NT2/D1 (cell line): ENCODE data around the gene SORL1.

Experiments
- YY1 ChIP-seq: IDR thresholded peaks from 2 replicates; pipeline ENCODE4 v1.6.1; 2011; ENCODE audit not compliant: insufficient read length, insufficient read depth
- ZNF274 ChIP-seq: IDR thresholded peaks from 2 replicates; pipeline ENCODE4 v1.6.1; 2011; ENCODE audit warnings: mild to moderate bottlenecking, low read depth, low read length

DNA sequence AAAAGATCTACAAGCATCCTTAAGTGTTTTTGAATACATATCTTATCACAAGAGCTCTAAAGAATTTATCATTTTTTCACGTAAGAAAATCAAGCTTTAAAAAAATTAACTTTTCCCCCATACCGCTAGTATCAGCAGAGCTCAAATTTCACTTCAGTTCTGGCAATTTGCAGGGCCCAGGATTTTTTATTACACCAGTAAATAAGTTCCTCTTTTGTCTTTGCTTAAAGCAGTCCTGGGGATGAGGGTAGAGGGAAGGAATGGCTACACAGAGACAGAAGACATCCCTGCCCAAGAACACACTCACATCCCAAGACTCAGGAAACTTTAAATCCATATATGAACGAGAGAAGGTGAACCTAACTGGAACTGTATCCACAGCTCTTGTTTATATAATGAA lies 22.6 kb upstream of the SORL1 start:
- TF ChIP-seq YY1: no peak
- TF ChIP-seq ZNF274: no peak
